NCI-H1417 (cell line): ENCODE data around the gene MYBPC2.
A peak's percentile ranks its signal among the peaks of the same experiment; 100 is the strongest.

ENCODE experiments used
- DNase-seq, 3 experiments: peaks; one replicate each; lab custom pipeline; 2025; lab: John Stamatoyannopoulos, UW

Gene MYBPC2

DNA sequence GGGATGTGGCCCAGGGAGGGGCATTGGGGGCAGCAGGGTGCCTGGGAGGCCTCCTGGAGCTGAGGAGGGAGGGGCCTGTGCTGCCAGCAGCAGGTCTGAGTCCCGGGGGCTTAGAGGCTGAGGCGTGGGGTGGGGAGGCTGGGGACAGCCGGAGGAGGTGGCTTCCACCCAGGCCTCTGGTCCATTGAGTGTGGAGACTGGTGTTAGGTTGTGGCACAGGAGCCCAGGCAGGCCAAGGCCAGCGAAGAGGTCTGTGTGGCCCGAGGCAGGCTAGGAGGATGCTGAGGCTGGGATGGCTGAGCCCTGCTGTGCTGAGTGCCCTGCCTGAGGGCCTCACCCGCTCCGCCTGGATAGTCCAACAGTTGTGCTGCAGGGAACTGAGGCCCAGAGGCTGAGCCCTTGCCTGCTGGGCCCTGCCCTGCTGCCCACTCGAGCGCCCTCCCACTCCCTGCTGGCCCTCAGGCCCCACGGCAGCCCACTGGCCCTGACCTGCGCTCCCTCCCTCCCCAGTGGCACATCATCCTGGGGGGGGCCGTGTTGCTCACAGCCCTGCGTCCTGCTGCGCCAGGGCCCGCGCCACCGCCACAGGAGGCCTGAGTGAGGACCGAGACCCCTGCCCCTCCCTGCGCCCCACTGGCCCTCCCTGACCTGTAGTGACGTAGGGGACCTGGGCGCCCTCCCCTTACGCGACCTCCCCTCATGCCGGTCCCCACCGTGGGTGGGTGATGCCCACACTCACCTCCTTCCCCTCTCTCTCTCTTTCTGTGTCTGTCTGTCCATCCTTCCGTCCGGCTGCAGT, 48.9 kb downstream of the MYBPC2 start:
- DNase-seq: no peak

DNA sequence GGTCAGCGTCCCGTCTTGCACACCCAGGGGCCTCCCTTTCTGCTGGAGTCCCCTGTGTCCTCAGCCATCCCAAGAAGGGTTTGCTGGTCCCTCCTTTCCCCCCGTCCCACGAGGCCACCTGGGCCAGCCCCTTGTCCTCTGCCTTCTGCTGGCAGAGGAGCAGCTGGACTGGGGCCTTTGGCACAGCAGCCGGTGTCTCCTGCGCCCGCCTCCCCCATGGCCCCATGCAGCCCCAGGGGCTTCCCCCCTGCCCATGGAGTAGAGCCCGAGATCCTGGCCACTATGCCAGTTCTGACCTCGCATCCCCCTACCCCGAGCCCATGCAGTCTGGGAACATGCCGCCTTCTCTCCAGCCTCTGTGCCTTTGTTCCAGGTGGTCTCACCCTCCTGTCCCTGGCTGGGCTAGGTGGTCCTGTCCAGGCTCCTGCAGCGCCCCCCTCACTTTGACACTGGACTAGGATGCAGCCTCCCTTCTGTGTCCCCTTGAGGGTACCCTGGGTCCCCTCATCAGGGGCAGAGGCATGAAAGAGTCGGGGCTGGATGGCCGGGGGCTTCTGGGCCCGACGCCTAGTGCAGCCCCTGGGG, 49.7 kb downstream of the MYBPC2 start:
- DNase-seq: no peak

DNA sequence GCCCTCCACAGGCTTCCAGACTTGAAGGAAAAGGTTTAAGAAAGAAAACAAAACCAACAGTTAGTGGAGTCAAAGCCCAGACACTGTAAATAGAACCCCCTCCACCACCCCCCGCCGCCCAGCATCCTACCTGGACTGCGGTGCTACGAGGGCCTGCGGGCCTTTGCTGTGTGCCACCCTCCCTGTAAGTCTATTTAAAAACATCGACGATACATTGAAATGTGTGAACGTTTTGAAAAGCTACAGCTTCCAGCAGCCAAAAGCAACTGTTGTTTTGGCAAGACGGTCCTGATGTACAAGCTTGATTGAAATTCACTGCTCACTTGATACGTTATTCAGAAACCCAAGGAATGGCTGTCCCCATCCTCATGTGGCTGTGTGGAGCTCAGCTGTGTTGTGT, 50.2 kb downstream of the MYBPC2 start:
- DNase-seq: no peak

DNA sequence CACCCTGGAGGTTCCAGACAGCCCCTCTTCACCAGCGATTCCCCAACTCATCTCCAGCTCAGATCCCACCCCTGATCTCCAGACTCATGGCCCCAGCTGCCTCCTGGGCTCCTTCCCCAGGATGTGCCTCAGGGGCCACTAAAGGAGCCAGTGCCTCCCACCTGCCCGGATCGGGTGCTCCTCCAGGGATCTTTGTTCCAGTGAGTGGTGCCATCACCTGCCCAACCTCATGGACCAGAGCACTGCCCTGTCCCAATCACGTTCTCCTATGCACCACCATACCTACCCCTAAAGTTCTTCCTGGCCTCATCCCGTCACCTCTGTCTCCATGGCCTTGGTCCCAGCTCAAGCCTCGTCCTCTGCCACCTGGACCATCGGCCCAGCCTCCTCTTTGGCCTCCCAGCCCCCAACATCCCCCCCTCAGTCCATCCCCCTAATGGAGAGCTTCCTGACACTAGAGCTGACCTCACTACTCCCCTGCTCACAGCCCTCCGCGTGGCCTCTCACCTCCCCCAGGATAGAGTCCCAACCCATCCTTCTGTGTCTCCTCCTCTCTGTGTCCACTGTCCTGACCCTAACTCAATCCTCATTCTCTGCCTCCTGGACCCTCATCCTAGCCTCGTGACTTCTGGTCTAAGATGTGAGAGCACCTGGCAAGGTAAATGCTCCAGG, 52.7 kb downstream of the MYBPC2 start:
- no peak for DNase-seq

DNA sequence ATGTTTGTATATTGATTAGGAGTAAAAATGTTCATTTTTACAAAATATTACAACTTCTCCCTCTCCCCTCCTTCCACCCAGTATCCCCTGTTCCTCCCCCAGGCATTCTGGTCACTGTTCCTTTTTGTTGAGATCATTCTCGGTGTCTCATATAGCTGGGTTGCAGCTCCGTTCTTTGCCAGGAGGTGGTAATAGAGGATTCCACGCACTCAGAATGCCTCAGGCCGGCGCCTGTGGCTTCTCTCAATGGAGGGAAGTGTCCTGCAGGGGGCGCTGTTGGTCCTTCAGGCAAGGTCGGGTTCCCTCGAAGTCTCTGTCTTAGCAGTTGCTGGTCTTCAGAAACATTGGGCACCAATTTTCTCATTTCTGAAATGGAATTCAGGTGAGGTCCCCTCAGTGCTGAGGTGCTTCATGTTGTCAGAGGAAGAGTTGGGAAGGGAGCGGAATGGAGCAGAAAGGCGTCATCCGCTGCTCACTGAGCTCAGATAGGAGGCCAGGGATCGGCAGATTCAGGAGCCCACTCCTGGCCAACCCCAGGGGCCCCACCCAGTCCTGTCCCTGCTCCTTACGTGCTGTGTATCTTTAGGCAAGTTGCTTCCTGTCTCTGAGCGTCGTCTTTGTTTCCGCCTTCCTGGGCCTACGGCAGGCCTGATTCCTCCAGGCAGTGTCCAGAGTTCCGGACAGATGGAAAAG, 54.3 kb downstream of the MYBPC2 start:
- peak in 1 of 3 experiments; percentile 16 for DNase-seq

DNA sequence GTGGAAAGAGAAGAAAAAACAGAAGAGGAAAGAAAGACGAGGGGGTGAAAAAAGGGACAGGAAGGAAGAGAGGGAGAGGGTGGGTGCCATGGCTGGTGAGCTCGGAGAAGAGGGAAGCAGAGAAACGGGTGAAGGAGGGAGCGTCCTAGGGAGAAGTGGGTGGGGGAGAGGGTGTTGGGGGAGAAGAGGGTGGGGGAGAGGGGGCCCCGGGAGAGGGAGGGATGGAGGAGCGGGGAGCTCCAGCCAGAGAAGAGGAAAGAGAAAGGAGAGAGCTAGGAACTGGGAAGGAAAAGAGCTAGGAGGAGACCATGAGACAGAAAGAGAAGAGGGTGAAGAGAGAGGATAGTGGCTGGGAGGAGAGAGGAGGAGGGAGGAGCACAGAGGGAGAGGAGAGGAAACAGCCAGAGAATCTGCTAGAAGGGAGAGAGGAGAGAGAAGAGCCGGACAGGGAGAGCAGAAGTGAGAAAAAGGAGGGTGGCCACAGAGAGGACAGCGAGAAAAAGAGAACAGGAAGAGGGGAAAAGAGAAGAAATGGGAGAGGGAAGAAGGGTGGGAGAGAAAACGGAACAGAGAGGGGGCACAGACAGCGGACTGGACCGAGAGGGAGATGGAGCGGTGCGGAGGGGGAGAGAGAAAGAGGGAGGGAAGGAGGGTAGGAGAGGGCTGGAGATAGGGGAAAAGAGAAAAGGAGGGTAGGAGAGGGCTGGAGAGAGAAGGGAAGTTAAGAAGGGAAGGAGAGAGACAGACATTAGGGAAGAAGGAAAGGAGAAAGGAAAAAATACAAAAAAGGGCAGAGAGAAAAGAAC, 55.9 kb downstream of the MYBPC2 start:
- no peak for DNase-seq

DNA sequence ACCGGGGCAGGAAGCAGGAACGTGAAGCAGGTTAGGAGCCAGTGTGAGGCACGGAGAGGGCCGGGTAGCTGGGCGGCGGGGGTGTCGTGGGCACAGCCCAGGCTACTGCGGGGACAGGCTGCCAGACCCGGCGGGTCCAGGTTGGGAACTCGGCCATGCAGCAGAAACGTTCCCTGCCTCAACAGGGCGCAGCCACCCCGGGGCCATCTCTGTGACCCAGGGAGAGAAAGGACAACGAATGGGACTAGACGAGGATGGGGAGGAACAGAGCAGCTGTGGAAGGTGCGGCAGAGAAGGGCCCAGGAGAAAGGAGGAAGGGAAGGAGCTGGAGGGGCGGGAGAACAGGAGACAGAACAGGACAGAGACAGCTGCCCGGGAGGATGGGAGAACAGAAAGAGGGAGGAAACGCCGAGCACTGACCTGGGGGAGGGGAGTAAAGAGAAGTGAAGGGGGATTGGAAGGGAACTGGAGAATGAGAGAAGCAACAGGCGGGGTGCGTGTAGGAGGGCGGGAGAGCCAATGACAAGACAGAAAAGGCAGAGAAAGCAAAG, 56.8 kb downstream of the MYBPC2 start:
- no peak for DNase-seq

DNA sequence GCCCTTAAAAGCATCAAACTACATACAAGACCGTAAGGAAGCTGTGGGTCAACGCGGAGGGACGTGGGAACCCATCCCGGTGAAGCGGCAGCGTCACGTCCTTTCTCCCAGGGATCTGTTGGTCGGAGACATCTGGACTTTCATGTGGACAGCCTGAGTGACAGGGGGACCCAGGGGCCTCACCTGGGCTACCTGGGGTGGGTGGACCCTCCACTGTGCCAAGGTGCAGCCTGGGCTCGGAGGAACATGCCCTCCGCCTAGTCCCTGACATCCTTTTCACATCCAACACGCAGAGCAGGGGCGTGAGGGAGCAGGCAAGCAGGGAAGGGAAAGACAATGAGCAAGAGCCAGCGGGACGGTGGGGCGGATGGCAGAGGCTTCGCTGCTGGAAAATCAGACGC, 57.7 kb downstream of the MYBPC2 start:
- no peak for DNase-seq

DNA sequence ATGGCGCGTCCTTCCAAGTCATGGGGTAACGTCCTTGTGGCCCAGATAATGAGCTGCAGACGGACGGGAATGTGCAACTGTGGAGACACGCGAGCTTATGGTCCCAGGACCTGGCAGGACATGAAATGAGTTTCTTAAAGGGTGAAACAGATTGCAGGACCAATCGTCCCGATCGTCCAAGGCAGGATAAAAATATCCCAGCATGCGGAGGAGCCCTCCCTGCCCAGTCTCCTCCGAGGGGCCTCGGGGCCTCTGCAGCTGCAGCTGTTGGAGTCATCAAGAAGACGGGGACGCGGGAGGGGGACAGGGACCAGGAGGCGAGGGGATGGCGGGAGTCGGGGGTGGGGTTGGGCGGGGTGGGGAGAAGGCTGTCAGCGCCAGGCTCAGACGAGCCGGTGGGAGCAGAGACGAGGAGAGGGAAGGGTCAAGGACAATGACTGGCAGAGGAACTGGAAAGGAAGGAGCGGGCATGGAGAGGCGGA, 58.3 kb downstream of the MYBPC2 start:
- DNase-seq: no peak

DNA sequence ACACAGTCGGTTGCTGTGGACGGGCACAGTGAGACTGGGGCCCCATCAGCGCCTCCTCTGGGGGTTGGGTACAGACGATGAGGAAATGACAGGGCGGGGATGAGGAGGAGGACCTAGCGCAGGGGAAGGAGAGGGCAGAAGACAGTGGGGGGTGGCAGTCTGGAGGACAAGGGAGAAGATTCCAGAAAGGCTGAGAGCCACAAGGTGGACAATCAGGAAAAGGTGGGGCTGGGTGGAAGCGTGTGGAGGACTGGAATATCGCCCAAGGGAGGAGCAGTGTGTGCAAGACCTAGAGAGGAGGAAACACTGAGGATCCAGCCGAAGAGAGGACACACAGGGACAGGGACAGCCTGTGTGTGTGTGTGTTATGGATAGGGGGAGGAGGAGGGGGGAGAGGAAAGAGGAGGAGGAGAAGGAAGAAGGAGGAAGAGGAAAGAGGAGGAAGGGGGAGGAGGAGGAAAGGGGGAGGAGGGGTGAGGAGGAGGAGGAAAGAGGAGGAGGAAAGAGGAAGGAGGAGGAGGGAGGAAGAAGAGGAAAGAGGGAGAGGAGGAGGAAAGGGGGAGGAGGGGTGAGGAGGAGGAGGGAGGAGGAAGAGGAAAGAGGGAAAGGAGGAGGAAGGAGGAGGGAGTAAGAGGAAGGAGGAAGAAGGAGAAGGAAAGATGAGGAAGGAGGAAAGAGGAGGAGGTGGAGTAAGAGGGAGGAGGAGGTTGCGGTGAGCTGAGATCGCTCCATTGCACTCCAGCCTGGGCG, 59.8 kb downstream of the MYBPC2 start:
- peak in 2 of 3 experiments; percentile 15 to 37 for DNase-seq

DNA sequence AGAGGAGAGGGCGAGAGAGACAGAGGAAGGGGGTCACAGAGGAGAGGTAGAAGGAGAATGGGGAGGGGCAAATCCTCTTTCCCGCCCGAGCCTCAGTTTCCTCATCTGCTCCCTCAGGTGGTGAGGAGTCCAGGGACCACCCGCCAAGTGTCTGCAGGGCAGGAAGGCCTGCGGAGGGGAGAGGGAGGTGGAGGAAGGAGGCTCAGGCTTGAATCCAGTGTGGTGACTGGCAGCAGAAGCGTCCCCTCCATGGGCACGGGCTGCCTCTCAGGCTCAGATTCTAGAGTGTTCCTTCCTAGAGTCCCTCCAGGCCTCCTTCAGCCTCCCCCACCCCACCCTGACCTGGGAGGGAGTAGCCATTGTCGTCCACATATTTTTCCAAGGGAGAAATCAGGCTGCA, 60.5 kb downstream of the MYBPC2 start:
- DNase-seq: no peak

DNA sequence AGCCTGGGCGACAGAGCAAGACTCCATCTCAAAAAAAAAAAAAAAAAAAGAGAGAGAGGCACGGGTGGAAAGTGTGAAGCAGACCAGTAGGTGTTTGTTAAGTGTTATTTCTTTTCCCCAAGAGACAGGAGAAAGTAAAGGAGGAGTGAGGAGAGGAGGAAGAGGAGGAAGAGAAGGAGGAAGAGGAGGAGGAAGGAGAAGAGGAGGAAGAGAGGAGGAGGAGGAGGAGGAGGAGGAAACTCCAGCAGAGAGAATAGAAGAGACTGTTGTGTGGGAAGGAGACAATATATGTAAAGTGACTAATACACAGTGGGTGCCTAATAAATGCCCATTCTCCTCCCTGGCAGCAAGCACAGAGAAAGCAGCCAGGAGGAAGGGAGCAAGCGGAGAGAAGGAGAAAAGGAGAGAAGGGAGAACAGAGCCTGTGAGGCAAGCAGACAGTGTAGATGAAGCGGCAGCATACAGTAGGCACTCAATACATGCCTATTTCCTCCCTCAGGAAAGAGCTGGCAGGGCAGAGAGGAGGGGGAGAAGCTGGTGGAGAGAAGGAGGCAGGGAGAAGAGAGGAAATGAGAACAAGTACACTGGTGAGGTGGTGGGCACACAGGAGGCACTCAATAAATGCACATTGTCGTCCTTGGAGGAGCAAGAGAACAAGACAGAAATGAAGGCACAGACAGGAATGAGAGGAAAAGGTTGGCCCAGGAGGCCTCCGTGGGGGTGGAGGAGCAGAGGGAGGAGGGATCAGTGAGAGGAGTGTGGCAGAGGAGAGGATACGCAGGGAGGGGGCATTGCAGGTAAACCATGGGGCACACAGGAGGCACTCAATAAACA, 61.7 kb downstream of the MYBPC2 start:
- no peak for DNase-seq

DNA sequence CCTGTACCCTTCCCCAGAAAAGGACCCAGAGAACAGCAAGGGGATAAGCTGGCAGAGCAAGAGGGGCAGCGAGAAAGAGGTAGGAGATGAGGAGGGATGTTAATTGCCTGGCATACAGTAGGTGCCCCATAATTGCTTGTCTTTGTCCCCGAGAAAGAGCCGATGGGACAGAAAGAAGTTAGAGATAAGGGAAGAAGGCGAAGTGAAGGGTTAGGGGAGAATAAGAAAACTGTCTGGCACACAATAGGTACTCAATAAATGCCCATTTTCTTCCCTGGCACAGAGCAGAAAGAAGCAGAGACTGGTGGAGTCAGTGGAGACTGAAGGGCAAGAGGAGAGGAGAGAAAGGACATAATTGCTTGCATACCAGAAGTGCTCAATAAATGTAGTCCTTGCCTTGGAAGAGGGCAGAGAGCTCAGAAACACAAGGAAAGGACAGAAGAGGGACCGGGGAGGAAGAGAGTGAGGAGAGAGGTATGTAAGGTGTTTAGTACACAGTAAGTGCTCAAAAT, 62.4 kb downstream of the MYBPC2 start:
- DNase-seq: no peak

DNA sequence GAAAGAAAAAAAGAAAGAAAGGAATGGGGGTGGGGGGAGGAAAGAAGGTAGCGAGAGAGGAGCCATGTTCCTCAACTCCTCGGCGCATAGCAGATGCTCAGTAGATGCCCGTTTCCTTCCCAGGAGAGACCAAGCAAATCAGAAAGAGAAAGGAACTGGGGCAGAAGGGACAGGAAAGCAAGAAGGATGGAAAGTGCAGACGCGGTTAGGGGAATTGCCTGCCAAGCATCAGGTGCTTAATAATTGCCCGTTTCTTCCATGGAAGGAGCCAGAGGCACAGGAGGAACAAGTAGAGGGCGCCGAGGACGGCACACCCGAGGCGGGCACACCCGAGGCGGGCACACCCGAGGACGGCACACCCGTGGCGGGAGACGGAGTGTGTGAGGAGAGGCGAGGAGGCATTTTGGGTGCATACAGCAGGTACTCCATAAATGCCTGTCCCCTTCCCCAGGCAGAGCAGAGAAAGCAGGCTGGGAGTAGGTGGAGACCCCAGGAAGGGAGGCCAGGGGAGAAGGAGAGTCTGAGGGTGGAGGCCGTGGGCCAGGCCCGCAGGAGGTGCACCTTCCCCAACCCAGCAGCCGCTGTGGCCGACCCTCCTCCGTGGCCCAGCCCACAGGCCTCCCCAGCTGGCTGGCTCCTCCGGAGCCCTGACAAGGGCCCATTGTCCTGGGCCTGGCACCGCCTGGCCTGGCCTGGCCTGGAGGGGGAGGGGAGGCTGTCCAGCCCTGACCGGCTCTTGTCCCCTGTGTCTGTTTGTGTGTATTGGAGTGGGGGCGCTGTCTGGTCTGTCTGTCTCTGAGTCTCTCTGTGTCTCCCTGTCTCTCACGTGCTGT, 63.7 kb downstream of the MYBPC2 start:
- no peak for DNase-seq

DNA sequence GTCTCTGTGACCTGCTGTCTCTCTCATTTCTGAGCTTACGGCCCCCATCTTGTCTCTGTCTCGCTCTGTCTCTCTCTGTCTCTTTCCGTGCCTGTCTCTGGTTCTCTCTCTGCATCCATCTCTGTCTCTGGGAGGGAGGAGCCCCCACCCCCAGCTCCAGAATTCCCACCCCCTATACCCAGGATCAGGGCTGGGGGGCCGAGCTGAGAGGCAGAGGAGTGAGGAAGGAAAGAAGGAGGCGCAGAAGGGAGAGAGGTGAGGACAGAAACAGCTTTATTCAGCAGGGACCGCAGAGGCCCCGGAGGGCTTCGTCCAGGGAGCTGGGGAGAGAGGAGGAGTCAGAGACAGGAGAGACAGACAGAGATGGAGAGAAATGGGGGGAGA, 64.3 kb downstream of the MYBPC2 start:
- DNase-seq: no peak

DNA sequence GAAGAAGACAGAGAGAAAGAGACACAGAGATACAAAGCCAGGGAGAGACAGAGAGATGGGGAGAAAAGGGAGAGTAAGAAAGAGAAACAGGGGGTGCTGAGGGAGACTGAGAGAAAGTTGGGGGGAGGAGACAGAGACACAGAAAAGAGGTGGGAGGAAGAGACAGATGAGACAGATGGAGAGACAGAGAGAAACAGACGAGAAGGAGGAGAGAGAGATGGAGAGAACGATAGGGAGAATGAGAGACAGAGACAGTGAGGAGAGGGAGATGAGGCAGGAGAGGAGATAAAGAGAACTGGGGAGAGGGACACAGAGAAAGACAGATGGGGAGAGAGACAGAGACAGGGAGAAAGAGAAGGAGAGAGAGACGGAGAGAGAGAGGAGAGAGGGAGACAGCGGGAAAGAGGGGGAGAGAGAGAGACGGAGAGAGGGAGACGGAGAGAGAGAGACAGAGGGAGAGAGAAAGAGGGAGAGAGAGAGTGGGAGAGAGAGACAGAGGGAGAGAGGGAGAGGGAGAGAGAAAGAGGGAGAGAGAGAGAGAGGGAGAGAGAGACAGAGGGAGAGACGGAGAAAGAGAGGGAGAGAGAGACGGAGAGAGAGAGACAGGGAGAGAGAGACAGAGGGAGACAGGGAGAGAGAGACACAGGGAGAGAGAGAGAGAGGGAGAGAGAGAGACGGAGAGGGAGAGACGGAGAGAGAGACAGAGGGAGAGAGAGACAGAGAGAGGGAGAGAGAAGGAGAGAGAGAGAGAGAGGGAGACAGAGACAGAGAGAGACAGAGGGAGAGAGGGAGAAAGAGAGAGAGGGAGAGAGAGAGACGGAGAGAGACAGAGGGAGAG, 65.7 kb downstream of the MYBPC2 start:
- no peak for DNase-seq

DNA sequence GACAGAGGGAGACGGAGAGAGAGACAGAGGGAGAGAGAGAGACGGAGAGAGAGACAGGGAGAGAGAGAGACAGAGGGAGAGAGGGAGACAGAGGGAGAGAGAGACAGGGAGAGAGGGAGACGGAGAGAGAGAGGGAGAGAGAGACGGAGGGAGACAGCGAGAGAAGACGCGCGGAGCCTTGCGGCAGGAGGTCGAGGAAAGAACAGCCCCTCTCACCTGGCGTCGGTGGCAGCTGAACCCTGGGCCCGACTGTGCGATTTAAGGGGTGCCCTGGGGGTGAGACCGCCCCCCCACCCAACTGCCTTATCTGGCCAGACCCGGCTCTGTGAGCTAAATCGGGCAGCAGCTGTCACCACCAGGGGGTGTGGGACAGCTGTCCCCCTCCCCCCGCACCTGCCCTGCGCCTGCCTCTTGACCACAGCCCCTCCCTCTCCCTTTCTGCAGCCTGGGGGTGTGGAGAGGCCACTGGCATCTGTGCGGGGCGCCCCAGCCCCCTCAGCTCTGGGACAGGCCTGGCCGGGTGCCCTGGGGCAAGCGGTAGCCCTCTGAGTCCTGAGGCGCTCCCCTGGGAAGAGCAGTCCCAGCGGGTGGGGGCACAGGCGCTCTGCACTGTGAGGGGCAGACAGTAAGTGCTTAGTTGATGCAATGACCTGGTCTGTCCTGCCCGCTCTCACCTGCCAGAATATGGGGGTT, 67.5 kb downstream of the MYBPC2 start:
- peak in 2 of 3 experiments; percentile 67 to 74 for DNase-seq
